Esophagus muscularis mucosa (tissue), 4 donors: ENCODE measurements around the gene TRIM52. TPM values are rescaled to one million over a fixed set of nuclear protein-coding genes. Genes with fewer than 3 reads are reported as not detected.

ENCODE experiments used
- DNase-seq: peaks from one replicate; pipeline ENCODE4 v3.0.0-alpha.2; 2017; ENCODE audit errors: extremely low spot score
- H3K27ac ChIP-seq, 4 donors: fragments of 200-600 bp; sonication (generic); replicated peaks in 1 of 4; 1 replicate in 3 of 4; 2 replicates in 1 of 4; pipeline ENCODE4 v1.5.1; 2016 to 2019; ENCODE audit warnings: mild to moderate bottlenecking in 1 of 4
- H3K27me3 ChIP-seq, 4 donors: fragments of 200-600 bp; sonication (generic); one replicate each; pipeline versions ENCODE4 v1.5.1 to v1.6.0; 2016 to 2019
- H3K36me3 ChIP-seq, 4 donors: fragments of 200-600 bp; sonication (generic); one replicate each; pipeline ENCODE4 v1.5.1; 2016 to 2019
- H3K4me1 ChIP-seq, 4 donors: fragments of 200-600 bp; sonication (generic); one replicate each; pipeline ENCODE4 v1.5.1; 2016 to 2019
- H3K4me3 ChIP-seq, 4 donors: fragments of 200-600 bp; sonication (generic); 1 replicate in 2 of 4; 2 replicates in 2 of 4; pipeline ENCODE4 v1.5.1; 2016 to 2019; ENCODE audit warnings: mild to moderate bottlenecking in 4 of 4, moderate library complexity in 1 of 4
- H3K9me3 ChIP-seq, 4 donors: fragments of 200-600 bp; sonication (generic); 1 replicate in 3 of 4; 2 replicates in 1 of 4; pipeline ENCODE4 v1.5.1; 2016 to 2019
- CTCF ChIP-seq, 3 experiments: fragments of 200-600 bp in 2 of 3; fragments of 450-650 bp in 1 of 3; sonication (generic) in 2 of 3; IDR thresholded peaks; one replicate each; pipeline ENCODE4 v1.5.1; 2017 to 2019; ENCODE audit warnings: antibody characterized with exemption in 3 of 3, mild to moderate bottlenecking in 2 of 3, moderate library complexity in 1 of 3
- EP300 ChIP-seq: sonication (generic); formaldehyde crosslinking; IDR thresholded peaks from one replicate; pipeline ENCODE4 v1.6.1; 2017; ENCODE audit warnings: antibody characterized with exemption
- POLR2A ChIP-seq: fragments of 450-650 bp; IDR thresholded peaks from one replicate; pipeline ENCODE4 v1.6.1; 2017; ENCODE audit warnings: antibody characterized with exemption, moderate library complexity, mild to moderate bottlenecking, low read depth
- POLR2AphosphoS5 ChIP-seq, 2 donors: sonication (generic); formaldehyde crosslinking; IDR thresholded peaks; one replicate each; pipeline ENCODE4 v1.6.1; 2017; ENCODE audit warnings: antibody characterized with exemption in 2 of 2
- WGBS: methylation state at CpG from one replicate; pipeline ENCODE4 v1.1.5; 2018; 5-methylcytosine and 5-hydroxymethylcytosine counted together
- intact Hi-C: fragments of 100-400 bp; cut with DNase I; formaldehyde crosslinking; loops from one replicate; pipeline ENCODE4 v1.15.1; 2023
- total RNA-seq, 4 donors: library from RNA; depleted of rRNA; stranded (reverse); fragments of >200 nt; gene quantifications; one replicate each; pipeline versions ENCODE4 v1.1.0 to v1.2.1, GENCODE V29; 2016

The TRIM52 gene
- total RNA-seq, 4 donors from 2014 or later = 10.3 to 21.9 (median 18.4) TPM

GRCh38 chr5:181235323-181235688 is 25.6 kb downstream of the TRIM52 start:
- TF ChIP-seq CTCF (IDR thresholded peaks at IDR 0.05) (no peak), EP300 (no peak), POLR2AphosphoS5 (IDR thresholded peaks at IDR 0.05) (no peak), POLR2A (no peak)
- intact Hi-C loops = no loop called here
- Histone ChIP-seq H3K4me1 (peaks cover 0 to 25% (median 9%) of the 10 kb centered on the region in 4 donors), H3K4me3 (no peak overlapping the region), H3K9me3 (no peaks in the 10 kb centered on the region), H3K27me3 (no peaks in the 10 kb centered on the region), H3K36me3 (peaks cover 62 to 100% (median 98%) of the 10 kb centered on the region in 4 donors), H3K27ac (no peak overlapping the region)
- no peak for DNase-seq
- WGBS = 76% methylated on average over 5 of the region's 5 CpGs

- Histone ChIP-seq H3K9me3 (no peaks in the 10 kb centered on the region), H3K36me3 (peaks cover 55 to 94% (median 92%) of the 10 kb centered on the region in 4 donors), H3K27me3 (no peaks in the 10 kb centered on the region), H3K27ac (no peak overlapping the region), H3K4me1 (peaks cover 0 to 18% (median 2%) of the 10 kb centered on the region in 4 donors), H3K4me3 (no peak overlapping the region)
- DNase-seq = no peak
- 91% methylated on average over 13 of the region's 22 CpGs for WGBS
- TF ChIP-seq POLR2AphosphoS5 (IDR thresholded peaks at IDR 0.05) = no peak
- no peak for TF ChIP-seq CTCF (IDR thresholded peaks at IDR 0.05)
- no peak for TF ChIP-seq POLR2A
- TF ChIP-seq EP300 = no peak
- intact Hi-C loops = no loop called here
These were observed 26.3 kb downstream of the TRIM52 start for GRCh38 chr5:181234455-181235306.

- Histone ChIP-seq H3K27ac (no peak overlapping the region), H3K36me3 (peaks cover 48 to 92% (median 87%) of the 10 kb centered on the region in 4 donors), H3K27me3 (no peaks in the 10 kb centered on the region), H3K4me3 (no peak overlapping the region), H3K4me1 (peaks cover 0 to 12% (median 0%) of the 10 kb centered on the region in 4 donors), H3K9me3 (no peaks in the 10 kb centered on the region)
- 86% methylated on average over 8 of the region's 24 CpGs for whole genome bisulfite sequencing
- no peak for DNase-seq
- intact Hi-C loops = no loop called here
- TF ChIP-seq CTCF (IDR thresholded peaks at IDR 0.05) (no peak), POLR2A (no peak), EP300 (no peak), POLR2AphosphoS5 (IDR thresholded peaks at IDR 0.05) (no peak)
These were observed 27.0 kb downstream of the TRIM52 start for GRCh38 chr5:181233801-181234454.

GRCh38 chr5:181233088-181233800 is 27.7 kb downstream of the TRIM52 start:
- no peak for TF ChIP-seq EP300
- no peak for TF ChIP-seq CTCF (IDR thresholded peaks at IDR 0.05)
- no peak for TF ChIP-seq POLR2A
- TF ChIP-seq POLR2AphosphoS5 (IDR thresholded peaks at IDR 0.05) = no peak
- Histone ChIP-seq H3K27me3 (no peaks in the 10 kb centered on the region), H3K4me1 (peaks cover 0 to 5% (median 0%) of the 10 kb centered on the region in 4 donors), H3K36me3 (peaks cover 41 to 85% (median 80%) of the 10 kb centered on the region in 4 donors), H3K9me3 (no peaks in the 10 kb centered on the region), H3K4me3 (no peak overlapping the region), H3K27ac (no peak overlapping the region)
- no peak for DNase-seq
- intact Hi-C loops = no loop called here
- WGBS = 81% methylated on average over 16 of the region's 16 CpGs
